ENCODE measurements around the gene PYHIN1.

GRCh38 chr1:159012495-159012894, 81.1 kb downstream of the PYHIN1 start:
- TF ChIP-seq CTCF (conservative IDR thresholded peaks at IDR 0.05; ENCODE audit: low read depth, low read length) = no peak
- TF ChIP-seq EZH2phosphoT487 (IDR thresholded peaks at IDR 0.05; ENCODE audit: borderline replicate concordance, low read length) = no peak
- no peak for TF ChIP-seq EZH2 (IDR thresholded peaks at IDR 0.05; ENCODE audit: low read length, unreplicated experiment)

All from PC-3 (cell line).